Breast epithelium (tissue), 3 donors: Measurements from ENCODE around the gene FYN.

ENCODE experiments used
- CTCF ChIP-seq, 3 donors: fragments of 450-650 bp; IDR thresholded peaks; one replicate each; pipeline ENCODE4 v1.5.1; 2016 to 2017; ENCODE audit warnings: antibody characterized with exemption in 3 of 3, mild to moderate bottlenecking in 3 of 3, moderate library complexity in 3 of 3
- POLR2A ChIP-seq: fragments of 450-650 bp; IDR thresholded peaks from one replicate; pipeline ENCODE4 v1.6.1; 2016; ENCODE audit warnings: antibody characterized with exemption, mild to moderate bottlenecking, moderate library complexity
- POLR2AphosphoS5 ChIP-seq, 3 donors: sonication (generic); formaldehyde crosslinking; IDR thresholded peaks; one replicate each; pipeline ENCODE4 v1.6.1; 2017; ENCODE audit warnings: antibody characterized with exemption in 3 of 3

DNA sequence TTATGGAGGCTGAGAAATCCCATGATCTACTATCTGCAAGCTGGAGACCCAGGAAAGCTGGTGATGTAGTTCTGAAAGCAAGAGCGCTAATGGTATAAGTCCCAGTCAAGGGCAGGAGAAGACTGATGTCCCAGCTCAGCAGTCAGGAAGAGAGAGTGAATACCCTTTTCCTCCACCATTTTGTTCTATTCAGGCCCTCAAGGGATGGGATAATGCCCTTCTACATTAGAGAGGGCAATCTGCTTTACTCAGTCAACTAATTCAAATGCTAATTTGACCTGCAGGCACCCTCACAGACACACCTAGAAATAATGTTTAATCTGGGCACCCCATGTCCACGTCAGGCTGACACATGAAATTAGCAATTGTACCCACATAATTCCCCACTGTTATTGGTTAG, 10.8 kb upstream of the FYN start:
- no peak for TF ChIP-seq POLR2A
- TF ChIP-seq CTCF (IDR thresholded peaks at IDR 0.05), result no peak
- no peak for TF ChIP-seq POLR2AphosphoS5 (IDR thresholded peaks at IDR 0.05)
